Measurements from ENCODE around the gene FNIP1. TPM values are rescaled to one million over a fixed set of nuclear protein-coding genes. Genes with fewer than 3 reads are reported as not detected.
"Not testable (repeated sequence)": the region's sequence is repeated elsewhere in the genome, so short reads cannot be mapped to it uniquely, and the experiment has no call there.

The FNIP1 gene
- total RNA-seq (10 to 100 TPM; 25.6 to 63.4 (median 40.4) TPM), polyA plus RNA-seq (10 to 100 TPM in 1 of 3 donors, 1 to 10 TPM in 2; 2.9 to 20.6 (median 7.4) TPM)
- long read RNA-seq, donor 1, result 0 reads
- long read RNA-seq, donor 2, result 0 reads
- long read RNA-seq, donor 3, result 0 reads
- long read RNA-seq, donor 4, partial matches to known transcripts, result 1 of 13 reads
- long read RNA-seq, donor 4, other reads (novel, unspliced or antisense), result 12 of 13 reads
- long read RNA-seq, donor 5, partial matches to known transcripts, result 1 of 5 reads
- long read RNA-seq, donor 5, other reads (novel, unspliced or antisense), result 1 of 5 reads
- long read RNA-seq, donor 6, partial matches to known transcripts, result 0 of 5 reads
- long read RNA-seq, donor 6, other reads (novel, unspliced or antisense), result 5 of 5 reads
- long read RNA-seq, donor 7, full-length matches to known transcripts, result 1 of 1 reads
- long read RNA-seq, donor 7, partial matches to known transcripts, result 0 of 1 reads
- long read RNA-seq, donor 7, other reads (novel, unspliced or antisense), result 0 of 1 reads
- long read RNA-seq, donor 8, partial matches to known transcripts, result 0 of 2 reads
- long read RNA-seq, donor 8, other reads (novel, unspliced or antisense), result 0 of 2 reads
- long read RNA-seq, donor 9, result 0 reads
- long read RNA-seq, donor 10, partial matches to known transcripts, result 0 of 1 reads
- long read RNA-seq, donor 10, other reads (novel, unspliced or antisense), result 0 of 1 reads

DNA sequence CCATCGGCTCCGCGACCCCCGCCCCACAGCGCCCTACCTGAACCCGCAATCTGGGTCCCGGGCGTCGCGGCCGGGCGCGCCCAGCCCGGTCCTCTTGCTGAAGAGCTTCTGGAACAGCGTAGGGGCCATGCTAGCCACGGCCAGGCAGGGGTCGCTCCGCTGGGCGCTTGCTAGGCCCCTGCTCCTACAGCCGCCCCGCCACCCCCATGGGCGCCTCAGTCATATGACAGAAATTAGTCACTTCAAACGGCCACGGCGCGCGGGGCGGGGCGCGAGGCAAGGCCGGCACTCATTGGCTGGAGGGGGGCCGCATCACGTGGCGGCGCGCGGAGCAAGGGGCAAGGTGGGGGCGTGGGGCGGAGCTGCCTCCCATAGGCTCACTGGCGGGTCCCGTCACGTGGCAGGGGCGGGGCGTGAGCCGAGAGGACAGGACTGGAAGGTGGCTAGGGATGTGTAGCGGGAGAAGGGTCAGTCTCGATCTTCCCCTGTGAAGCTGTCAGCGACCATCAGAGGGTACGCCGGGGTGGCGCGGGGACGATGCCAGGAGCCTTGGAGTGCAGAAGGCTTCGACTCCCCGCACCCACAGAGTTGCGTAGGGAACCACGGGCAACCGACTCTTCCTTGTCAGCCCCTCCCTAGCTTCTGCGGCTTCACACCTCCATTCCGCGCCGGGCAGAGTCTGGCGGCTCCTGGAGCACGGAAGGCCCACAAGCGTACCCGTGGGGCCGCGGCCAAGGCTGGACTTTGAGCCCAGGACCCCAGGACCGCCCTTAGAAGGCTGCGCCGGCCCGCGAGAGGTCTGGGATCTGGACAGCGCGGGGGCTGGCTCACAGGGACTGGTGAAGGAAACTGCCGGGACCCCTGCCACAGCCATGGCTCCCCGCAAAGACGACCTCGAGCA lies at the start of gene FNIP1:
TSS of gene FNIP1 (minus strand) at position 225 of the 901 bp plus-strand sequence. CDS start at position 129, 96 bp downstream.
- TF ChIP-seq CTCF (IDR thresholded peaks at IDR 0.05), result peak in 1 of 6 experiments; percentile 4
- peak; percentile 67 to 95 for TF ChIP-seq POLR2A (IDR thresholded peaks at IDR 0.05)
- Histone ChIP-seq H3K27me3 (no peaks in the 10 kb centered on the region), H3K4me3 (peak within 1 kb of the TSS; percentile 60 to 99 (median 84)), H3K4me1 (replicated peaks in 1 of 2) (peaks cover 0 to 36% of the 10 kb centered on the region in 2 donors), H3K27ac (peak within 1 kb of the TSS; percentile 73 to 100 (median 98)), H3K9me3 (replicated peaks in 1 of 3) (no peaks in the 10 kb centered on the region), H3K36me3 (replicated peaks in 1 of 2) (no peaks in the 10 kb centered on the region)
- intact Hi-C loops (cut with DNase I), result no loop called here
- DNase-seq, result peak; percentile 99 to 100 (median 100)
- WGBS, 4 donors, result 0 to 1% (median 0%) methylated on average over 4 to 79 of the region's 79 CpGs

GRCh38 chr5:131846536-131846935 lies 49.7 kb upstream of the FNIP1 start:
- Histone ChIP-seq H3K27me3 (no peaks in the 10 kb centered on the region), H3K27ac (no peak overlapping the region), H3K4me1 (replicated peaks in 1 of 2) (no peaks in the 10 kb centered on the region), H3K4me3 (no peak overlapping the region), H3K9me3 (replicated peaks in 1 of 3) (peaks cover 0 to 5% (median 0%) of the 10 kb centered on the region in 3 donors), H3K36me3 (replicated peaks in 1 of 2) (no peaks in the 10 kb centered on the region)
- WGBS, 4 donors, result 41 to 73% (median 54%) methylated on average over 1 of the region's 1 CpG
- no peak for DNase-seq
- TF ChIP-seq CTCF (IDR thresholded peaks at IDR 0.05), result no peak
- TF ChIP-seq POLR2A (IDR thresholded peaks at IDR 0.05), result no peak
- intact Hi-C loops (cut with DNase I), result no loop called here

DNA sequence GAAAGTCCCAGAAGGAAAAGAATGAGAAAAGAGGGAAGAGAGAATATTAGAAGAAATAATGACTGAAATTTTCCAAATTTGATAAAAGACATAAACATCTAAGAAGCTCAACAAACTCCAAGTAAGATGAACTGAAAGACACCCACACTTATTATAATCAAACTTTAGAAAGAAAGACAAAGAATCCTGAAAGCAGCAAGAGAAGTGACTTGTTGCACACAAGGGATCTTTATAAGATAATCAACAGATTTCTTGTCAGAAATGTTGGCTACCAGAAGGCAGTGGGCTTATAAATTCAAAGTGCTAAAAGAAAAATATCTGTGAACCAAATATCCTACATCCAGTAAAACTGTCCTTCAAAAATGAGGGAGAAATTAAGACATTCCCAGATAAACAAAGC lies 49.0 kb upstream of the FNIP1 start:
- no peak overlapping the region for H3K27ac ChIP-seq
- no peaks in the 10 kb centered on the region for H3K4me1 ChIP-seq (replicated peaks in 1 of 2)
- TF ChIP-seq POLR2A (IDR thresholded peaks at IDR 0.05) (no peak), CTCF (IDR thresholded peaks at IDR 0.05) (no peak)
- no peak for DNase-seq
- no peak overlapping the region for H3K4me3 ChIP-seq
- H3K36me3 ChIP-seq (replicated peaks in 1 of 2), result no peaks in the 10 kb centered on the region
- peaks cover 0 to 5% (median 0%) of the 10 kb centered on the region in 3 donors for H3K9me3 ChIP-seq (replicated peaks in 1 of 3)
- no peaks in the 10 kb centered on the region for H3K27me3 ChIP-seq
- intact Hi-C loops (cut with DNase I), result no loop called here

DNA sequence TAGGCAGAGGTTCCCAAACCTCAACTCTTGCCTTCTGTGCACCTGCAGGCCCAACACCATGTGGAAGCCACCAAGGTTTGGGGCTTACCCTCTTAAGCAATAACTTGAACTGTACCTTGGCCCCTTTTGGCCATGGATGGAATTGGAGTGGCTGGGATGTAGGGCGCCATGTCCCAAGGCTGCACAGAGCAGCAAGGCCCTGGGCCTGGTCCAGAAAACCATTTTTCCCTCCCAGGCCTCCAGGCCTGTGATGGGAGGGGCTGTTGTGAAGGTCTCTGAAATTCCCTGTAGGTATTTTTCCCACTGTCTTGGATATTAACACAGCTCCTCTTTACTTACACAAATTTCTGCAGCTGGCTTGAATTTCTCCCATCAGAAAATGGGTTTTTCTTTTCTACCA lies 46.2 kb upstream of the FNIP1 start:
- H3K36me3 ChIP-seq (replicated peaks in 1 of 2); H3K4me3 ChIP-seq; H3K27me3 ChIP-seq; DNase-seq; H3K27ac ChIP-seq; H3K9me3 ChIP-seq (replicated peaks in 1 of 3); H3K4me1 ChIP-seq (replicated peaks in 1 of 2); intact Hi-C loops (cut with DNase I): not testable (repeated sequence)
- 50 to 100% (median 72%) methylated on average over 1 of the region's 1 CpG for WGBS, 4 donors

DNA sequence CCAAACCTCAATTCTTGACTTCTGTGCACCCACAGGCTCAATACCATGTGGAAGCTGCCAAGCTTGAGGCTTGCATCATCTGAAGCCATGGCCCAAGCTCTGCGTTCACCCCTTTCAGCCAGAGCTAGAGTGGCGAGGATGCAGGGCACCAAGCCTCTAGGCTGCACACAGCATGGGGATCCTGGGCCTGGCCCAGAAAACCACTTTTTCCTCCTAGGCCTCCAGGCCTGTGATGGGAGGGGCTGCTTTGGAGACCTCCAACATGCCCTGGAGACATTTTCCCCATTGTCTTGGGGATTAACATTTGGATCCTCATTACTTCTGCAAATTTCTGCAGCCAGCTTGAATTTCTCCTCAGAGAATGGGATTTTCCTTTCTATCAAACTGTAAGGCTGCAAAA lies 35.9 kb upstream of the FNIP1 start:
- H3K9me3 ChIP-seq (replicated peaks in 1 of 3); H3K27ac ChIP-seq; H3K36me3 ChIP-seq (replicated peaks in 1 of 2); intact Hi-C loops (cut with DNase I); DNase-seq; H3K4me1 ChIP-seq (replicated peaks in 1 of 2); H3K4me3 ChIP-seq; H3K27me3 ChIP-seq: not testable (repeated sequence)
- 92 to 93% (median 92%) methylated on average over 2 of the region's 2 CpGs; no CpG with 5 or more reads in 1 of the 4 donors for WGBS, 4 donors
